OCI-M1 (cell line): Measurements from ENCODE around the gene SALL1.

Experiments used
- DNase-seq: peaks from one replicate; lab custom pipeline; 2025; lab: John Stamatoyannopoulos, UW

SALL1 gene

GRCh38 chr16:51111759-51112158 is 39.3 kb downstream of the SALL1 start:
- no peak for DNase-seq

- DNase-seq: no peak
Measured at GRCh38 chr16:51110700-51111157, 40.3 kb downstream of the SALL1 start.

- DNase-seq: no peak
Measured at GRCh38 chr16:51109173-51109572, 41.9 kb downstream of the SALL1 start.

GRCh38 chr16:51107742-51108141 is 43.3 kb downstream of the SALL1 start:
- DNase-seq: no peak

GRCh38 chr16:51106535-51106934 is 44.5 kb downstream of the SALL1 start:
- no peak for DNase-seq

GRCh38 chr16:51103590-51103989 is 47.5 kb downstream of the SALL1 start:
- DNase-seq: no peak

- no peak for DNase-seq
Measured at GRCh38 chr16:51097729-51098128, 53.3 kb downstream of the SALL1 start.

GRCh38 chr16:51095890-51096626 is 55.0 kb downstream of the SALL1 start:
- DNase-seq: no peak

GRCh38 chr16:51095084-51095881 is 55.8 kb downstream of the SALL1 start:
- no peak for DNase-seq

- no peak for DNase-seq
Measured at GRCh38 chr16:51093726-51094280, 57.3 kb downstream of the SALL1 start.
